Naive thymus-derived CD4-positive, alpha-beta T cell (primary cell): ENCODE measurements around the gene SPG21. TPM values are rescaled to one million over a fixed set of nuclear protein-coding genes. Genes with fewer than 3 reads are reported as not detected.
"Not testable (repeated sequence)": the region's sequence is repeated elsewhere in the genome, so short reads cannot be mapped to it uniquely, and the experiment has no call there.

Experiments used
- ATAC-seq: fragments of 150-1000 bp; cut with Tn5 transposase; 2 replicates; pipeline ENCODE4 v1.10.0; 2021; ENCODE audit warnings: mild to moderate bottlenecking, moderate library complexity
- CTCF ChIA-PET: fragments of 350-600 bp; sonication (Branson Sonifier 250); formaldehyde crosslinking; loops from one replicate; lab custom pipeline; 2021; ENCODE audit warnings: antibody characterized with exemption; lab: Charles Lee
- POLR2A ChIA-PET: fragments of 350-600 bp; sonication (Branson Sonifier 250); formaldehyde crosslinking; loops from one replicate; lab custom pipeline; 2021; ENCODE audit warnings: antibody characterized with exemption, inconsistent platforms; lab: Charles Lee
- DNase-seq, 9 donors: peaks; one replicate each; pipeline versions ENCODE4 v3.0.0 to v3.0.0-alpha.2; 2020 to 2022; ENCODE audit warnings: mixed read lengths in 1 of 9
- H3K27ac ChIP-seq: one replicate; pipeline ENCODE4 v1.7.0; 2013; ENCODE audit warnings: mild to moderate bottlenecking, low read depth, low read length, moderate library complexity
- H3K27me3 ChIP-seq, 2 donors: one replicate each; pipeline ENCODE4 v1.7.0; 2013; ENCODE audit warnings: low read length in 2 of 2, mild to moderate bottlenecking in 2 of 2, moderate library complexity in 2 of 2; ENCODE audit not compliant: control insufficient read depth in 2 of 2, insufficient read depth in 2 of 2
- H3K36me3 ChIP-seq, 3 experiments: 1 replicate in 2 of 3; 2 replicates in 1 of 3; pipeline ENCODE4 v1.7.0; 2013; ENCODE audit warnings: low read length in 3 of 3, mild to moderate bottlenecking in 3 of 3, moderate library complexity in 1 of 3; ENCODE audit not compliant: insufficient read depth in 3 of 3, control insufficient read depth in 2 of 3
- H3K4me1 ChIP-seq, 2 donors: one replicate each; pipeline ENCODE4 v1.7.0; 2013; ENCODE audit warnings: low read length in 2 of 2, mild to moderate bottlenecking in 2 of 2, moderate library complexity in 1 of 2; ENCODE audit not compliant: control insufficient read depth in 2 of 2, insufficient read depth in 2 of 2
- H3K4me3 ChIP-seq: 2 replicates; pipeline ENCODE4 v1.7.0; 2013; ENCODE audit warnings: mild to moderate bottlenecking, low read length
- H3K9me3 ChIP-seq, 3 experiments: 1 replicate in 2 of 3; 2 replicates in 1 of 3; pipeline ENCODE4 v1.7.0; 2013; ENCODE audit warnings: low read length in 3 of 3; ENCODE audit not compliant: control insufficient read depth in 2 of 3
- H3K27ac Mint-ChIP-seq, 9 donors: one replicate each; pipeline ENCODE4 v1.8.0; 2020 to 2022; ENCODE audit warnings: mixed read lengths in 9 of 9, mild to moderate bottlenecking in 8 of 9, moderate library complexity in 5 of 9, inconsistent platforms in 2 of 9
- H3K27me3 Mint-ChIP-seq, 5 donors: one replicate each; pipeline ENCODE4 v1.8.0; 2021 to 2022; ENCODE audit warnings: mixed read lengths in 5 of 5, mild to moderate bottlenecking in 1 of 5
- H3K36me3 Mint-ChIP-seq, 5 donors: one replicate each; pipeline ENCODE4 v1.8.0; 2020 to 2022; ENCODE audit warnings: mixed read lengths in 5 of 5, mild to moderate bottlenecking in 3 of 5, inconsistent platforms in 1 of 5
- H3K4me1 Mint-ChIP-seq, 7 donors: one replicate each; pipeline ENCODE4 v1.8.0; 2020 to 2022; ENCODE audit warnings: mixed read lengths in 7 of 7, mild to moderate bottlenecking in 3 of 7, inconsistent platforms in 1 of 7
- H3K4me3 Mint-ChIP-seq, 10 donors: one replicate each; pipeline ENCODE4 v1.8.0; 2020 to 2022; ENCODE audit warnings: mild to moderate bottlenecking in 10 of 10, mixed read lengths in 10 of 10, moderate library complexity in 6 of 10, inconsistent platforms in 2 of 10
- H3K9me3 Mint-ChIP-seq, 11 donors: one replicate each; pipeline ENCODE4 v1.8.0; 2020 to 2022; ENCODE audit warnings: mixed read lengths in 11 of 11, mild to moderate bottlenecking in 4 of 11, inconsistent platforms in 1 of 11, moderate library complexity in 1 of 11
- intact Hi-C, 2 donors: fragments of 100-400 bp; cut with micrococcal nuclease; formaldehyde crosslinking; loops; one replicate each; pipeline ENCODE4 v1.15.1; 2023
- polyA plus RNA-seq, 2 donors: library from polyadenylated mRNA; unstranded; fragments of 300-500 nt; fragmentation: Illumina TruSeq; gene quantifications; one replicate each; pipeline ENCODE4 v1.2.3, GENCODE V29; 2021
- total RNA-seq, 6 experiments: library from RNA in 5 of 6; stranded (reverse) in 5 of 6; gene quantifications; 1 replicate in 5 of 6; 2 replicates in 1 of 6; pipeline ENCODE4 v1.2.3 and lab custom pipeline; 2021 to 2026

The SPG21 gene
- total and polyA plus RNA-seq, 7 experiments from 2014 or later, result 42.5 to 140 (median 63.6) TPM

GRCh38 chr15:65026756-65027155, 37.0 kb upstream of the SPG21 start:
- H3K4me1 Mint-ChIP-seq, result peaks cover 10 to 31% (median 18%) of the 10 kb centered on the region in 7 donors
- H3K27ac Mint-ChIP-seq, result peak overlapping the region in 2 of 9 donors; percentile 48 to 84
- H3K9me3 ChIP-seq, result no peaks in the 10 kb centered on the region
- ChIA-PET POLR2A (no interaction called here), CTCF (interaction anchor here (0.6 kb wide), 1 partner anchor 35 kb away, joined by 5 read pairs; no protein-coding TSS in a partner anchor)
- intact Hi-C loops, result loop anchor here in 1 of 2 donors (5.0 kb wide), 1 partner anchor 189 kb away; no protein-coding TSS in a partner anchor
- no peak overlapping the region for H3K27ac ChIP-seq
- no peaks in the 10 kb centered on the region for H3K27me3 ChIP-seq
- H3K4me3 Mint-ChIP-seq, result peak overlapping the region in 3 of 10 donors; percentile 7 to 24 (median 17)
- H3K36me3 Mint-ChIP-seq, result peaks cover 3 to 28% (median 10%) of the 10 kb centered on the region in 5 donors
- H3K27me3 Mint-ChIP-seq, result peaks cover 0 to 16% (median 0%) of the 10 kb centered on the region in 5 donors
- no peak for DNase-seq
- H3K9me3 Mint-ChIP-seq, result no peaks in the 10 kb centered on the region
- H3K36me3 ChIP-seq, result peaks cover 0 to 30% (median 4%) of the 10 kb centered on the region in 3 experiments
- ATAC-seq, result no peak
- H3K4me1 ChIP-seq, result peaks cover 9 to 10% of the 10 kb centered on the region in 2 donors
- no peak overlapping the region for H3K4me3 ChIP-seq

GRCh38 chr15:65021488-65021887, 31.8 kb upstream of the SPG21 start:
- Mint-ChIP-seq H3K36me3 (peaks cover 8 to 55% (median 27%) of the 10 kb centered on the region in 5 donors), H3K4me1 (peaks cover 0 to 28% (median 7%) of the 10 kb centered on the region in 7 donors), H3K9me3 (no peaks in the 10 kb centered on the region), H3K27ac (no peak overlapping the region), H3K4me3 (no peak overlapping the region), H3K27me3 (no peaks in the 10 kb centered on the region)
- no peaks in the 10 kb centered on the region for H3K9me3 ChIP-seq
- H3K36me3 ChIP-seq, result peaks cover 0 to 53% (median 11%) of the 10 kb centered on the region in 3 experiments
- no peaks in the 10 kb centered on the region for H3K4me1 ChIP-seq
- DNase-seq (no peak), ATAC-seq (no peak)
- POLR2A ChIA-PET, result no interaction called here
- no peak overlapping the region for H3K4me3 ChIP-seq
- CTCF ChIA-PET, result no interaction called here
- intact Hi-C loops, result no loop called here
- H3K27ac ChIP-seq, result no peak overlapping the region
- no peaks in the 10 kb centered on the region for H3K27me3 ChIP-seq

- Histone ChIP-seq H3K27ac (no peak overlapping the region), H3K27me3 (no peaks in the 10 kb centered on the region), H3K4me3 (no peak overlapping the region), H3K4me1 (no peaks in the 10 kb centered on the region), H3K36me3 (peaks cover 0 to 52% (median 11%) of the 10 kb centered on the region in 3 experiments), H3K9me3 (no peaks in the 10 kb centered on the region)
- H3K9me3 Mint-ChIP-seq, result no peaks in the 10 kb centered on the region
- ATAC-seq (no peak), DNase-seq (no peak)
- no peak overlapping the region for H3K4me3 Mint-ChIP-seq
- ChIA-PET CTCF (interaction anchor here (1.1 kb wide), 1 partner anchor 365 kb away, joined by 3 read pairs; no protein-coding TSS in a partner anchor), POLR2A (interaction anchor here (0.7 kb wide), 1 partner anchor 14 kb away, joined by 3 read pairs; no protein-coding TSS in a partner anchor)
- intact Hi-C loops, result no loop called here
- peaks cover 0 to 18% (median 6%) of the 10 kb centered on the region in 7 donors for H3K4me1 Mint-ChIP-seq
- no peak overlapping the region for H3K27ac Mint-ChIP-seq
- H3K27me3 Mint-ChIP-seq, result no peaks in the 10 kb centered on the region
- peaks cover 13 to 53% (median 26%) of the 10 kb centered on the region in 5 donors for H3K36me3 Mint-ChIP-seq
Measured at GRCh38 chr15:65020419-65020818, 30.7 kb upstream of the SPG21 start.

- H3K27ac ChIP-seq, H3K27ac Mint-ChIP-seq, H3K4me1 ChIP-seq, POLR2A ChIA-PET, ATAC-seq, DNase-seq, H3K4me3 Mint-ChIP-seq, H3K9me3 ChIP-seq, H3K27me3 Mint-ChIP-seq, H3K4me1 Mint-ChIP-seq, intact Hi-C loops, H3K4me3 ChIP-seq, CTCF ChIA-PET, H3K27me3 ChIP-seq: not testable (repeated sequence)
- Mint-ChIP-seq H3K9me3 (peaks cover 0 to 22% (median 4%) of the 10 kb centered on the region in 11 donors), H3K36me3 (peaks cover 16 to 35% (median 32%) of the 10 kb centered on the region in 5 donors)
- H3K36me3 ChIP-seq, result peaks cover 0 to 25% (median 6%) of the 10 kb centered on the region in 3 experiments
Measured at GRCh38 chr15:65011198-65011597, 21.5 kb upstream of the SPG21 start.

GRCh38 chr15:65008983-65009382, 19.3 kb upstream of the SPG21 start:
- no peaks in the 10 kb centered on the region for H3K27me3 ChIP-seq
- Mint-ChIP-seq H3K4me1 (peaks cover 0 to 5% (median 0%) of the 10 kb centered on the region in 7 donors), H3K9me3 (peaks cover 0 to 13% (median 4%) of the 10 kb centered on the region in 11 donors), H3K36me3 (peaks cover 5 to 32% (median 18%) of the 10 kb centered on the region in 5 donors), H3K27ac (peak overlapping the region in 2 of 9 donors; percentile 3 to 14), H3K4me3 (no peak overlapping the region), H3K27me3 (no peaks in the 10 kb centered on the region)
- CTCF ChIA-PET, result interaction anchor here (0.5 kb wide), 1 partner anchor 1419 kb away, joined by 3 read pairs; no protein-coding TSS in a partner anchor
- H3K27ac ChIP-seq, result no peak overlapping the region
- POLR2A ChIA-PET, result no interaction called here
- no peak for ATAC-seq
- peaks cover 0 to 18% (median 6%) of the 10 kb centered on the region in 3 experiments for H3K36me3 ChIP-seq
- DNase-seq, result no peak
- no peak overlapping the region for H3K4me3 ChIP-seq
- no peaks in the 10 kb centered on the region for H3K4me1 ChIP-seq
- H3K9me3 ChIP-seq, result no peaks in the 10 kb centered on the region
- intact Hi-C loops, result no loop called here

GRCh38 chr15:65006876-65007275, 17.2 kb upstream of the SPG21 start:
- Histone ChIP-seq H3K27ac (no peak overlapping the region), H3K4me1 (no peaks in the 10 kb centered on the region), H3K9me3 (no peaks in the 10 kb centered on the region), H3K27me3 (no peaks in the 10 kb centered on the region), H3K4me3 (no peak overlapping the region), H3K36me3 (peaks cover 0 to 10% (median 0%) of the 10 kb centered on the region in 3 experiments)
- no peak overlapping the region for H3K4me3 Mint-ChIP-seq
- H3K9me3 Mint-ChIP-seq, result peaks cover 0 to 1% (median 0%) of the 10 kb centered on the region in 11 donors
- POLR2A ChIA-PET, result no interaction called here
- DNase-seq (no peak), ATAC-seq (no peak)
- H3K27ac Mint-ChIP-seq, result no peak overlapping the region
- peaks cover 0 to 5% (median 0%) of the 10 kb centered on the region in 7 donors for H3K4me1 Mint-ChIP-seq
- H3K27me3 Mint-ChIP-seq, result no peaks in the 10 kb centered on the region
- intact Hi-C loops, result no loop called here
- CTCF ChIA-PET, result no interaction called here
- peaks cover 0 to 21% (median 9%) of the 10 kb centered on the region in 5 donors for H3K36me3 Mint-ChIP-seq
